GM19467 (cell line): ENCODE data around the gene GAGE10.

ENCODE experiments used
- ATAC-seq: cut with Tn5 transposase; IDR thresholded peaks from one replicate; pipeline ENCODE4 v1.9.1; 2021; ENCODE audit warnings: mild to moderate bottlenecking, moderate library complexity; ENCODE audit not compliant: unreplicated experiment

GAGE10 gene, protein sequence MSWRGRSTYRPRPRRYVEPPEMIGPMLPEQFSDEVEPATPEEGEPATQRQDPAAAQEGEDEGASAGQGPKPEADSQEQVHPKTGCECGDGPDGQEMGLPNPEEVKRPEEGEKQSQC

GRCh38 chrX:49303346-49303745, at the start of gene GAGE10:
Gene GAGE10 (plus strand): TSS chrX:49303646. CDS start chrX:49304860, 1,214 bp downstream.
- ATAC-seq: no peak

DNA sequence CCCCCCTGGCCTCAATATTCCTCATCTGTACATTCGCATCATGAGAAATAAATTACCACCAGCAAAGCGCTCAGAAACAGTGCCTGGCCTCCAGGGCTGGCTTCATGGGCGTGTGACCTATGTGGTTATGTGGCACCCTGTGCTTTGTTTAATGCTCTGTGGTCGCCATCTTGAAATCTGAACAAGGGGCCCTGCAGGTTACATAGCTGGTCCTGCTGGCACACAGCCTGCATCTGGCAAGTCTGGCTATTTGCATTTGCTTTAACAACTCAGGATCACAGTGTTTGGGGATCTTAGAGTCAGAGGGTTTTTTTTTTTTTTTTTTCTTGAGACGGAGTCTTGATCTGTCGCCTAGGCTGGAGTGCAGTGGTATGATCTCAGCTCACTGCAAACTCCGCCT, 48.8 kb upstream of the GAGE10 start:
- ATAC-seq: no peak

GRCh38 chrX:49256268-49256995, 47.0 kb upstream of the GAGE10 start:
- ATAC-seq: no peak

DNA sequence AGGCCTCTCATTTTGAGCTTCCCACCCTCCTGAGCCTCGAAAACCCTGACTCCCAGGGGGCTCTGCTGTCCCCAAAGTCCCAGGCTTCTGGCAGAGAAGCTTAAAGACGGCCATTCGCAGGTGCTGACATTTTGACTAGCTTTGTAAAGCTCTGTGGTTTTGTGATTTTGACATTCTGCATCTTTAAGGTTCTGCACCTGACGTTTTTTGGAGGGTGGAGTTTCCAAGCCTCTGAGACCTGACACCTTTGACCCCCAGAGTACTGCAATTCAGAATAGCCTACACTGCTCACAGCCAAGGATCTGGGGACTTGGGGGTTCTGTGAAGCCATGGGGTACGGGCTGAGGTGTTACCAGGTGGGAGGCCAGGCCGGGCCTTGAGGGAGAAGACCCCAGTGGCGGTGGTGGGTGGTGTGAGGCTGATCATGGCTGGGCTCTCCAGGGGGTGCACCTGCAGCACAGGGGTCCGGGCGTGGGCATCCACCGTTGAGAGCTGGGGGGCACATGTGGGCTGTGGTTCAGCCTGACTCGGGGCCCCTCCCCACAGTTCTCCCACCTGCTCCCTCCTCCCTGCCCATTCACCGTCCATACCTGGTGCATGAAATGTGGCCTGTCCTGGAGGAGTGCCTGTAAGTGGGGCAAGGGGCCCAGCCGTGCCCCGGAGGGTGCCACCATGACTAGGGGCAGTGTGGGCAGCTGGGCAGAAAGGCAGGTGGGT, 46.2 kb upstream of the GAGE10 start:
- no peak for ATAC-seq

- ATAC-seq: no peak
Observed at GRCh38 chrX:49257846-49258748, 45.3 kb upstream of the GAGE10 start.

DNA sequence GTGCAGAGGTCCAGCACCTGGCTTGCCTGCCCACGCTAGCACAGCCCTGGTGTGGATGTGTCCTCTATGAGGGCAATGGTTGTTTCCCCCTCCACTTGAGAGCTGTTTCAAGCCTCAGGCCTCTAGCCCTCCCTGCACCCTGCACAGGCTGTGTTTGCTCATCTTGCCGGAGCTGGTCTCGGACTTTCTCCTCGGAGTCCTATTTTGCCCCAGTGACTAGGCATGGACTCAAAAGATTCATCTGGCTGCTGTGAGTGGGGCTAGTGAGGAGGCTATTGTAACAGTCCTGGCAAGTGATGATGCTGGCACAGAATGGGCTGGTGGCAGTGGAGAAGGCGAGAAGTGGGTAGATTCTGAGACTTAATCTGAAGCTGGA, 44.7 kb upstream of the GAGE10 start:
- no peak for ATAC-seq

GRCh38 chrX:49260221-49260985, 43.0 kb upstream of the GAGE10 start:
- no peak for ATAC-seq

GRCh38 chrX:49262603-49263002, 40.8 kb upstream of the GAGE10 start:
- ATAC-seq: no peak

- ATAC-seq: no peak
Observed at GRCh38 chrX:49263631-49264030, 39.8 kb upstream of the GAGE10 start.

DNA sequence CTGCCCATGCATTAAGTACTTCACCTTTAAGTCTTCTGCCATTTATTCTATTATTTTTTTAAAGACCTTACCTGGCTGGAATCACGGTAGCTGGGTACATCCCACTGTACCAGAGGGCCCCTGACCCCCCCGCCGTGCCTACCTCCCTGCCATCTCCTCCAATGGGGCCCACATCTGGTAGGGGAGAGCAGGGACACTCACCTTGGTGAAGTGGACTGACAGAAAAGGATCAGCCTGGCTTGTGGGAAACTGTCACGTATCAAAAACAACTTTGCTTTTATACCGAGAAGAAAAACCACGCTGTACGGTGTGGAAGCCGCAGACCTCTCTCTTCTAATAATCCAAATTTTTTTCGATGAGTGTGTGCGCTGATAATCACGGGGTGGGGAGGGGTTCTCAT, 39.0 kb upstream of the GAGE10 start, which contains the start of gene FOXP3:
FOXP3 (minus strand) TSS at position 251 of the 400 bp plus-strand sequence. CDS start 6,205 bp downstream, outside the sequence.
- no peak for ATAC-seq

DNA sequence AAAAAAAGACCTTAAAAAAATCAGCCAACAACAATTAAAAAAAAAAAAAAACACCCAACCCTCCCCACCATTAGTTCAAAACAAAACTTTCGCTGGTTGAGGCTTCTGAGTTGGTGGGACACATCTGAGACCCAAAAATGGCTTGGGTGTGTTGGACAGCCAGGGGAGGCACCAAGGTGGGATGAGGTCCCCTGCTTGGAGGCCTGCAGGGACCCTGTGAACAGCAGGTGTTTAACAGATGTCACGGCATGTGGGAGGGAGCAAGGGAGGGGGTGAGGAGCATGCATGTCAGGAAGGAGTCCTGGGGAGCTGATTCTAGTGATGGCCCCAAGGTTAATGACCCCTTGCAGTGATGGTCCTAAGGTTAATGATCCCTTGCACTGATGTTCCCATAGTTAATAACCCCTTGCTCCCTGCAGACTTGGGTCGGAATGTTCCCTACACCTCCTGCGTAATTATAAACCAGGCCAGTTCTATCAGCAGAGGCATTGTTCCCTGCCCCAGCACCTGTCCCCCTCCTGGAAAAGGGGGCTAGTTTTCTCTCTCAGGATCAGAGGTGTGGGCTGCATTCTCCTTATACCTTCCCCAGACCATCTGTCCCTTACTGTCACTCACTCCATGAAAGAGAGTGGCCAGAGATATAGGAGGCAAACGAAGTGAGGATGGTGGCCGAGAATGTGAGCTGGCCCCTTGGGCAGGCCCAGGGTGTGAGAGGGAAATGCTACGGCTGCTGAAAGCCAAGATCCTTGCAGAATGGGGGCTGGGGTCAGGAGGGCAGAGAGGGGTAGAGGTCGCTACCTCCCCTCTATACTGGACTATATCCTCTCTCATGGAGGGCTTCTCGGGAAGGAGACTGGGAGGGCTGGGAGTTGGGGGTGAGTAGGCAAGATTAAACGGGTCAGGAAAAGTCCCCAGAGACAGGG, 36.7 kb upstream of the GAGE10 start:
- ATAC-seq: no peak

DNA sequence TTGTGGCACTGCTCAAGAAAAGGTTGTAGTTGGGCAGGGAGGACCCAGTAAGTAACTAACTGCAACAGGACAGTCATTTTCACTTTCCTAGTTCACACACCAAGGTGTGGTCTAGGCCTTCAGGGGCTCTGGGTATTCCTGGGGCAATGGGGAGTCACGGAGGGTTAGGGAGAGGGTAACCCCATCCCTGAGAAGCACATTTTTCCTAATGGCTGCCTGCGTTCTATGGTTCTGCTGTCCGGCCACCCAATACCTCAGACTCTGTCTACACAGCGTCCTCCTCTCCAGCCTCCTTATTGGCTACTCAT, 34.8 kb upstream of the GAGE10 start:
- ATAC-seq: no peak

- ATAC-seq: peak; percentile 79
Observed at GRCh38 chrX:49269010-49269766, 34.3 kb upstream of the GAGE10 start.

- peak; percentile 25 for ATAC-seq
Observed at GRCh38 chrX:49269767-49270248, 33.6 kb upstream of the GAGE10 start, which contains the start of gene PPP1R3F. Gene PPP1R3F (plus strand): TSS chrX:49269793. CDS start chrX:49269870, 77 bp downstream.

GRCh38 chrX:49270249-49270921, 33.1 kb upstream of the GAGE10 start:
- no peak for ATAC-seq

- no peak for ATAC-seq
Observed at GRCh38 chrX:49271341-49271740, 32.1 kb upstream of the GAGE10 start.

DNA sequence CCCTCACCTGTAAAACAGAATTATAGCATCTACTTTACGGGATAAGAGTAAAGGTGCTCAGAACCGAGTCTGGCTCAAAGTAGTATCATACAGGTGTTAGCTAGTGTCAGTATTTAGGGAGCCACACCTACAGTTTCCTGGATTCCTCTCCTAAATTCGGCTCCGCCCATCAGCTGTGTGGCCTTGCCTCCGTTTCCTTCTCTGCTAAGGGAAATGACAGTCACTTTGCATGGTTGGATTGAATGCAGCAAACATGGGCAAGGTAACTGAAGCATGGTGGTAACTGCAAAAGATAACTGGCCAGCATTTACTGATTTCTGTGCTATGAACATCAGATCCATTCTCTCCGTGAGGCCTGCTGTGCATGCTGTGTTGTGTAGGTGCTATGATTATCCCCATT, 31.0 kb upstream of the GAGE10 start:
- ATAC-seq: no peak

DNA sequence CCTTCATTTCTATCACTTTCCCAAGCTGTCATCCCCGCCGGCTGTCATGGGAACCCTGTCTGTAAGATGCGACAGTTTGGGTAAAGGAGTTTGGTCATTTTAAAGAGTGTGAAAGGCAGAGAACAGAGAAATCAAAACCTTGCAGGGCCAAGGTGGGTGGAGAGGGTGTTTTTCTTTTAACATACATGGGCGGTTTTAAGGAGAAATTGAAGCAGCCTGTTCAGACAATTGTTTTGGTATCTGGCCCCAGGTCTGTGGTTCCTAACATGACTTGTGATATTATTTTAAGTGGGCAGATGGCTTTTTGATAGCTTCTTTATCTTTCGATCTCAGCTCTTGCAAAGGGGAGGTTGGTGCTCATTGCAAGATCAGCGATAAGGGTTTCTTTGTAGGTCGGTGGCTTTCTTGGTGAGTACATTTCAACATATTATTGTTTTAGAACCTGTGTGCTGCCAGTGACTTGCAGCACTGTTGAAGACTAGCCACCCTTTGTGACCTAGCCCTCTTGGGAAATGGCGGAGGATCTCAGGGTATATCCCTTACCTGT, 30.2 kb upstream of the GAGE10 start:
- ATAC-seq: no peak
